ENCODE data around the gene TTLL5.
A peak's percentile ranks its signal among the peaks of the same experiment; 100 is the strongest.
"Not testable (repeated sequence)": the region's sequence is repeated elsewhere in the genome, so short reads cannot be mapped to it uniquely, and the experiment has no call there.

The TTLL5 gene

DNA sequence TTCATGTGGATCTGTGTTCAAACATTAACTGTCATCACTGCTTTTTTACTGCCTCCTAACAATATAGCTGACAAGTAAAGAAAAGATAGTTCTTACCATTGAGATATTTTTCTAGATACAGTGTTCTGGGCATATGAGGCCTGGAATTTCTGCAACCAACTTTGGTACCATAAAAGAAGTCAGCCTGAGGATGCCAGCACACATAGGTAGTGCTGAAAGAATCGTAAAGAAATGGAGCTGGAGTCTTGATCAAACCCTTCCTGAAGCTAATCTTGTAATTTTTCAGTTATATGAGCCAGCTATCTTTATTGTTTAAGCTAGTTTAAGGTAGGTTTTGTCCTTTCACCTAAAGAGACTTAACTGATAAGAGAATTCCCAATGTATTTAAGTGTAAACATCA lies 11.7 kb upstream of the TTLL5 start:
- DNase-seq, result no peak

DNA sequence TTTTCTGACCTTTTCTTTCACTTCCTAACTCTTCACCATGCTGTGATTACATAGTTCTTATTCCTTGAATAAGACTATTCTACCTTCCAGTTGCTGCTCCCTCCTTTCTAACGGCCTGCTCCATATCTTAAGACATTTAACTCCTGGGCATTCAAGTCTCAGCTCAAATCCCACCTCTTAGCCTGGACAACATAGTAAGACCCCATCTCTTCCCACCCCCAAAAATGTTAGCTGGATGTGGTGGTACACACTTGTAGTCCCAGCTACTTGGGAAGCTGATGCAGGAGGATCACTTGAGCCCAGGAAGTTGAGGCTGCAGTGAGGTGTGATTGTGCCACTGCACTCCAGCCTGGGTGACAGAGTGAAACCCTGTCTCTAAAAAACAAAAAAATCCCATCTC lies 11.3 kb upstream of the TTLL5 start:
- DNase-seq, result no peak

DNA sequence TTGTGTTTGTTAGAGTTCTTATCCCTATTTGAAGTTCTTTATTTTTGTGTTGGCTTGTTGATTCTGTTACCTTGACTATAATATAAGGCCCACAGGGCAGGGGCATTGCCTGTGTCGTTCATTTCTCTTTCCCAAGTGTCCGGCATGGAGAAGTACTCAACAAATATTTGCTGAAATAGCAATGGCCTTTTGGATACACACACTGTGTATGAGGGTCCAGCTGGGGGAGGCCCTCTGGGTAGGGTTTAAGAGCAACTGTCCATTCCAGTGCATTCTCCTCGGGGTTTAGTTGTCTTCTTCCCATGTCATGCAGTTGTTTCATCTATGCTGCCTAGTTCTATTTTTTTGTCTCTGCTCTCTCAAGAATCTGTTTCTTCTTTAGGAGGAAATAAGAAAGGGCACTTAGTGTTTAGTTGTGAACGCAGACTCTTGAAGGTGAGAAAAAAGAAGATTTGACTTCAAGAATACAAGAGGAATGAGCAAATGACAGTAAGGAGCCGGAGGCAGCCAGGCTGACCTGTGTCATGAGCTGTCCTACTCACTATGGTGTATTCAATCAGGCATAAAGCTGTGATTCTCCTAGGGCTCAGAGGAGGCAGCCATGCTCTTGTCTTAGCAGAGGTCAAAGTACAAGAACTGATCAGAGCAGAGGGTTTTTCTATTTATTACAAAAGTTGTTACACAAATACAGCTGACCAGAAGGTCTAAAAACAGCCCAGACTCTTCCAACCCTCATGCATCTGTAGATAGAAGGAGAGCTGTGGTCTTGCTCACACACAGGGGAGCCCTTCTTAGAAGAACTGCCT lies 10.6 kb upstream of the TTLL5 start:
- no peak for DNase-seq

DNA sequence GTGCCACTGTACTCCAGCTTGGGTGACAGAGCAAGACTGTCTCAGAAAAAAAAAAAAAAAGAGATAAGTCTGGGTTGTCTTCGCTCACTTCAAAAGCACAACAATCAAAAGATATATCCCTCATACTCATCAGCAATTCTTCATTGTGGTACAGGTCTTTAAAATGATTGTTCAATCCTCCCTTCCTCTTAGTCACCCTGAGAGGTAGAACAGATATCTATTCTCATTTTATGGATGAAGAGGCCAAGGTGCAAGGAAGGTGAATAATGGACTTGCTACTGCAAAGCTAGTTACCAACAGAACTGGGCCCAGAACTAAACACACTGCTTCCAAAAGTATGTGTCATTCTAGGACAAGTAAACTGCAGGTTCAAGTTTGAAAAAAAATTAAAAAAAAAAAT lies 7.5 kb upstream of the TTLL5 start:
- no peak for DNase-seq

DNA sequence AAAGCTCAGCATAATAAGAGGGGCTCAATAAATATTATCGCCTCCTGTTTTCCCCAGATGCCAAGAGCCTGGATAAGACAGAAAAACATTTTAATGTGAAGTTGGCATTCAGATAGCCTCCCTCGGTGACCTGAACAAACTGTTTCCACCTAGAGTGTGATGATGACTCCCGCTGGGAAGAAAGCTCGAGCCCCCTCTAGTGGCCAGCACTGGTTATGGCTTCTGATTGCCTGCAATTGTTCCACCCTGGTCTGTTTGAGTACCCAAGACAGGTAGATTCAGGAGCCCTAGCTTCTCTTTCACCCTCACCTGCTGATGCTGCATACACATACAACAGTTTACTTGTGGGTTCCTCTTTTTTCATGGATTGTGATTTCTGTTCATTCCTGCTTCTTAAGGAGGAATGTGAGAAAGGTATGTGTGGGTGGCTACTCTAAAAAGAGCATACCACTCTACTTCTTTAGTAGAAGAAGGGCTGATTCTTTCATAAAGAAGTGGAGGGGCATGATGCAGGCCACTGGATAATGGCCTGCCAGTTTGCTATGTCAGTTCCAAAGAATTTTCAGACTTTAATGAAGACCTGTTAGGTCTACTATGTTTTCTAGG lies 6.8 kb upstream of the TTLL5 start:
- peak; percentile 84 for DNase-seq

DNA sequence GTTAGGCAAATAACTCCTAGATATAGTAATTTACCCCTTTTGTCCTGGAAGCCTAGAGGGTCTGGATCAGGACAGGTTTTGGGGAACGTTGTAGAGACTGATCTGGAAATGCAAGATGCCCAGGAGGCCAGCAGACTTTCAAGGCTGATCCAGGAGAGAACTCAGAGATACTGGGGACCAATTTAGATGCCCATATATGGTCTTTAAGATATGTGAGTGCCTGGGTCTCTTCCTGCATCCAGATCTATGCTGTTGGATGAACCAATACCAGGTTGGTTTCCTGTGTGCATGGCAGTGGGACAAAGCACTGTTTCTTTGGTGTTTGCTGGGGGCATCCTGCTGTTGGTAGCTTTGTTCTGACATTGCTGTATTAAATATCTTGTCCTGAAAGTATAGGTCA lies 5.8 kb upstream of the TTLL5 start:
- no peak for DNase-seq

DNA sequence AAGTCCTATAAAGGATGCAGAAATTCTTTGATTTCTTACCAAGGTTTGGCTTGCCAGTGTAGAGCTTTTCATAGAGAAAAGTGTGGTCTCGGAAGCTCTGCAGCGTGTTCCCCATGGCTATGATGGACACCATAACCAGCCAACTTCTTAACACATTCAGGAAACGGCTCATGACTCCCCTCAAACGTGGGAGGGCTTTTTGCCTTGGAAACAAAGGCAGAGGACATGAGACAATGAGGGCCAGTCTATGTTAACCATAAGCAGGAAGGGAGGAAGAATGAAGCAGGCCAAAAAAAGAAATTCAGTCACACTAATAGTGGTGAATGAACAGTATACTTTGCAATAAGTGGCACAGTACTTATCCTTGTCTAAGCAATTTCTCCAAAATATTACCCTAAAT lies 3.7 kb upstream of the TTLL5 start:
- no peak for DNase-seq

DNA sequence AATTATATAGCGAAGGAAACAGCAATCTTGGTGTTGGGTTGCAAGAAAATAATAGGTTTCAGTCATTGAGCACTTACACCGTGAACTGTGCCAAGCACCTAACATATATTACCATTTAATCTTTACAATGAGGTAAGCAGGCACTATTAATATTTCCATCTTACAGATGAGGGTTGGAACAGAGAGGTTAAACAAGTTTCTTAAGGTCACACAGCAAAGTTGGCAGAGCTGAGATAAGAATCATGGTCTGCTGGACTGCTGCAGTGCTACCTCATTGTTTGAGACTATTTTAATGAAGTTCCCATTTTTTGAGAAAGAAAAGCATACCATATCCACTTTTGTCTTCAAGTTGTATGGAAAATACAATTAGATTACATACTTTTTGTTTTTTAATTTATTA lies 2.1 kb upstream of the TTLL5 start:
- DNase-seq, result no peak

DNA sequence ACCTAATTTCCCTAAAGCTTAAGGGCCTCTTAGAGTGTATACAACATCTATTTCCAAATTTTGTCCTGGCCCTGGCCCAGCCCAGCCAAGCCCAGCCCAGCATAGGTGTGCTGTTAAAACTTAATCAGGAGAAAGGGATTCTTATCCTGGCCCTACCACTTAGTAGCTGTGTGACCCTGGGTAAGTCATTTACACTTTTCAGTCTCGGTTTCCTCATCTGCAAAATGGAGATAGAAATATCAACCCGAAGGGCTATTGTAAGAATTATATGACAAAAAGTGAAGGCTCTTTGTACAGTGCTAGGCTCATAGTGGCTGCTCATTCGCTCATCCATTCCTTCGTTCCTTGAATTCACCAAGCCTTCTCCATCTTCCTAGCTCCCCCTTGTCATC lies 812 bp upstream of the TTLL5 start:
- DNase-seq, result peak; percentile 5

DNA sequence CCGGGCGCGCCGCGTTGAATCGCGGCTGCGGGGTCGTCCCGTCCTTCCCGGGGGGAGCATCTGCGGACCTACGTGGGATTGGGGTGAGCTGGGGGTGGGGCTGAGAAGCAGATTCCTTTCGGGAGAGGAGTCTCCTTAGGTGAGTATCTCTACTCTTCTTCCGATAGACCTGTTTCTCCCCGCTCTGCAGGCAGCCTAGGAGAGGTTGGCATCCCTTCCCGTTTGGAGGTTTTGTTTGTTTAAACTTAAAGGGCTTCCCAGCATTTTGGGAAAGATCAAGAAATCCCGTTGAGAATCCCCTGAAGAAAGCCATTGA lies 411 bp downstream of the TTLL5 start:
- DNase-seq, result no peak

DNA sequence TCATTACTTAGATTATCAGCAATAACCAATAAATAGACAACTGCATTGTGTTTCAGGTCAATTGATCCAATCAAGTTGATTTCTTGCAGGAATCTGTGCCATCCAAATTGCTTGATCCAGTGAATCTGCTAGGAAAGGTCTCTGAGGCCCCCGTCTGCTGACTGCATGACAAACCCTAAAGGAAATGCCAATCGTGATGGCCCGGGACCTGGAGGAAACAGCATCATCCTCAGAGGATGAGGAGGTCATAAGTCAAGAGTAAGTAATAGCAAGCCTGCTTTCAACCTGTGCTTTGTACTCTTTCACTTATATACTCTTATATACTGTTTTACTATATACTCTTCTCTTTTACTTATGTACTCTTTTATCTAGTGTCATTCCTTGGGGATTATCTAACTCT lies 1.9 kb downstream of the TTLL5 start:
- DNase-seq, result no peak

DNA sequence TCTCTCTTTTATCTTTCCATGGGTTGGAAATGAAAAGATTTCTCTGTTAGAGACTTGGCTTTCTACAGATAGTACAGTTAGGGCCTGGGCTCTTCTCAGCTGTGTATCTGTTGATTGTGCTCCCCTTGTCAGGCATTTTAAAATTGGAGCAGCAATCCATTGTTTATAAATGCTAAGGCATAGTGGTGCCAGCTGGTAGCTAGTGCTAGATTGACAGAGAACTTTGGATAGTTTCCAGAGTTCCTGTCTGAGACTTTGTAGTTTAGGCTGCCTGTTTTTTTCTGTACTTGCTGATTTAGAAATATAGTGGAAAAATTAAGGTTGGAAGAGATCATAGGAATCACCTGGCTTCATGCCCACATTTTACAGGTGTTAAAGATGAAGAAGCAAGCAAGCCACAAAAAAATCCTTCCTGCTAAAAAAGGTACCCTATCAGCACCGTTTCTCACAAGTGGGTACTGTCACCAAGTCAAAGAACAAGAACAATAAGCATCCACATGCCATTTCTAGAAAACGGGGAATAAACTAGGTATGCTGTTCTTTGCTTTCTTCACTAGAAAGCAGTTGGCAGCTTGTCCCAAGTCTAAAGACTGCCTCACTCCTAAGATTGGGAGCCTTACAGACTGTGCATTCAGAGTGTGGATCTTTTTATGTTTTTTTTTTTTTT lies 6.2 kb downstream of the TTLL5 start:
- DNase-seq, result no peak

DNA sequence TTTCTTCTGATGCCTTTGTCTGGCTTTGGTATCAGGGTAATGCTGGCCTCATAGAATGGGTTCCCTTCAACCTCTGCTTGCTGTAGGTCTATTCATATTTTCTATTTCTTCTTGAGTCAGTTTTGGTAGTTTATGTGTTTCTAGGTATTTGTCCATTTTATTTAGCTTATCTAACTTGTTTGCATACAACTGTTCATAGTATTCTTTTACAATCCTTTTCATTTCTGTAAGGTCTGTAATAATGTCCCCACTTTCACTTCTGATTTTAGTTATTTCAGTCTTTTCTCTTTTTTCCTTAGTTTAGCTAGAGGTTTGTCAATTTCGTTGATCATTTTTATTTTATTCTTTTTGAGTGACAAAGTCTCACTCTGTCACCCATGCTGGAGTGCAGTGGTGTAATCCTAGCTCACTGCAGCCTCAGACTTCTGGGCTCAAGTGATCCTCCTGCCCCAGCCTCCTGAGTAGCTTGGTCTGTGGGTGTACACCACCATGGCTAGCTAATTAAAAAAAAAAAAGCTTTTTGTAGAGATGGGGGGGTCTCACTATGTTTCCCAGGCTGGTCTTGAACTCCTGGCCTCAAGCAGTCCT lies 11.7 kb downstream of the TTLL5 start:
- DNase-seq, result no peak

DNA sequence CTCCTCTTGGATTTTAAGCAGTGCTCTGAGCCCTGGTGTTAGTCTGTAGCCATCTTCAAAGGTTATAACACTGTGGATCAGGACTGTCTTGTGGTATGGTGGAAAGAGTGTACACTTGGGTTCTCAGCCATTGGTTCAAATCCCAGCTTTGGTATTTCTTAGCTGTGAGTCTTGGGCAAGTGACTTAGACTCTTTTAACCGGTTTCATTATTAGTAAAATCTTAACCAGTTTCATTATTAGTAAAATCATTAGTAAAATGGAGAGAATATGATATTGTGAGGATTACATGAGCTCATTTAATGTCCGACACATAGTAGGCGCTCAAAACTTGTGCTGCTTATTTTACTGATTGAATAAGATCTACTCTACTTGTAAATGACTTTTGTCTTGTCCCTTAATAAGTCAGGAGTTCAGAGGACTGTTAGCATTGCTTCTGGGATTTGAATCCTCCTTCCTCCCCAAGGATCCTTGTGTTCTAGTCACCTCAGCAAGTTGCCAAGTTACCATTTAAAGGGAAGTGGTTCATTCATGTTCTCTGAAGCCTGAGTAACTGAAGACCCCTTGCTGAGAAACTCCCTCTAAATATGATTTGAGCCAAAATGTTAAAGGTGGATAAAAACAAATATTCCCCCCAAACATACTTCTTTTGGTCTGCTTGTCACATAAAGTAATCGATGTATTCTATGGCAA lies 12.4 kb downstream of the TTLL5 start:
- no peak for DNase-seq

DNA sequence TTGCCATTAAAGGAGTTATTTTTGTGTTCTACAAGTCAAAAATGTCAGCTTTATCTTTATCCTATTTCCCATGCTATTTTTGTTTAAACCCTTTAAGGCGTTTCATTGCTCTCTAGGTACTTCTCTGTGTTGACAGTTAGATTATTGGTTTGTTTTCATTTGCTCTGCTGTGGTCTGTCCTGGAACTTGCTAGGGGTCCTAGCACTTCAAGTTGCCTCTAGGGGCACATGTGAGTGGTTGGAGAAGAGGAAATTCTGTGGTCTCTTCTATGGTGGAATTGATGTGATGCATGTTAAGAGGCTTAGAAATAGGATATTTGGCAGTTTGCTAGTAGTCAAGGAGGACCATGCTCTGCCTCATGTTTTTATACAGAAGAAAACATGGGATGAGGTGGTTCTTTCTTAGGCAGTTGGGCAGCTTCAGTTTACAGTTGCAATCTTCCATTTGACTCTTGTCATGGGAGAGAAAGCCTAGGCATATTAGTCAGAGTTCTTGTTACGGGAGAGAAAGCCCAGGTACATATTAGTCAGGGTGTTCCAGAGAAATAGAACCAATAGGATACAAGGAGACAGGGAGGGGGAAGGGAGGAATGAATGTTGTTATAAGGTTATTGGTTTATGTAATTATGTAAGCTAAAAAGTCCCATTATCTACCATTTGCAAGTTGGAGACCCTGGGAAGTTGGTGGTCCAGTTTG lies 14.4 kb downstream of the TTLL5 start:
- DNase-seq, result no peak

DNA sequence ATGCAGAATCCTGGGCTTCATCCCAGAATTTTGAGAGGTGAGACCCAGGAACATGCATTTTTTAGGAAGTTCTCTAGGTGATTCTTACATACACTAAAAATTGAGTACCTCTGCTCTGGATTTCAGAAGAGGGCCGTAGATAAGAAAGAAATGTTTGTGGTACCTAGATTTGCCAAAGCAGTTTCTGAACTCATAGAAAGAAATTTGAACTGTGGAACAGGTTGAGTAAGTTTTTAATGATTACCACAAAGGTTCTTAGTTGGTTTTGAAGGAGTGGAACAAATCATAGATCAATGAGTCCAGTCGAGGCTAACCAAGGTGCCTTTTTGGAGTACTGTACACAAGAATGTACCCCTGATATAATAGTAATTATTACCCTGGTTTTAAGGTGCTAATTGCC lies 24.9 kb downstream of the TTLL5 start:
- no peak for DNase-seq

DNA sequence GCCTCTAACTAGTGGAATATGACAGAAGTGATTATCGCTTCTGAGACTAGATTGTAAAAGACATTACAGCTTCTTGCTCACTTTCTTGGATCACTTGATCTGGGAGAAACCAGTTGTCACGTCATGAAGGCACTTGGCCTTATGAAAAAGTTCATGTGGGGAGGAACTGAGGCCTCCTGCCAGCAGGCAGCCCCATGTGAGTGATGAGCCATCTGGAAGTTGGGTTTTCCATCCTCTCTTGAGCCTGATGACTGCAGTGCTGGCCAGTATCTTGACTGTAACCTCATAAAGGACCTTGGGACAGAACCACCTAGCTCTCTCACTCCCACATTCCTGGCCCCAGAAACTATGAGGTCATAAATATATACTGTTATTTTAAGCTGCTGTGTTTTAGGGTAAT lies 28.0 kb downstream of the TTLL5 start:
- DNase-seq, result no peak

DNA sequence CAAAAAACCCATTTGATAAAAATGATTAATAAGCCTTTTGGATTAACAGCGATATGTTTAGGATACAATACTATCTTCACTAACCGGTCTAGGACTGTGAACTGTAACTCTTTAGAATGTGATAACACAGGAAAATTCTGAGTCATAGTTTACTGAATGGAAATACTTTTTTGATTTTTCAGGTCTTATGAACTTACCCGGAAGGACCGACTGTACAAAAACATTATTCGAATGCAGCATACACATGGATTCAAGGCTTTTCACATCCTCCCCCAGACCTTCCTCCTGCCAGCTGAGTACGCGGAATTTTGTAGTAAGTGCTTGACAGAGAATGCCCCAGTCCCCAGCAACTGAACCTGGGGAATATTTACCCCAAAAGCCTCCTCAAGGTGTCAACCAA lies 29.0 kb downstream of the TTLL5 start:
- DNase-seq, result no peak

DNA sequence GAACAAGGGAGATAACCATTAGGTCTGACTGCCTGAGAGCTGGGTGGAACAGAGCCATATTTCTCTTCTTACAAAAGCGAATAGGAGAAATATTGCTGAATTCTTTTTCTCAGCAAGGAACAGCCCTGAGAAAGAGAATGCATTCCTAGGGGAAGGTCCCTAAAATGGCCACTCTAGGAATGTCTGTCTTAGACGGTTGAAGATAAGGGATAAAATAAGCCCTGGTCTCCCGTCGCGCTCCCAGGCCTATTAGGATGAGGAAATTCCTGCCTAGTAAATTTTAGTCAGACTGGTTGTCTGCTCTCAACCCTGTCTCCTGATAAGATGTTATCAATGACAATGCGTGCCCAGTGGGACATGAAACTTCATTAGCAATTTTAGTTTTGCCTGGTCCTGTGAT lies 34.0 kb downstream of the TTLL5 start:
- DNase-seq, result not testable (repeated sequence)

DNA sequence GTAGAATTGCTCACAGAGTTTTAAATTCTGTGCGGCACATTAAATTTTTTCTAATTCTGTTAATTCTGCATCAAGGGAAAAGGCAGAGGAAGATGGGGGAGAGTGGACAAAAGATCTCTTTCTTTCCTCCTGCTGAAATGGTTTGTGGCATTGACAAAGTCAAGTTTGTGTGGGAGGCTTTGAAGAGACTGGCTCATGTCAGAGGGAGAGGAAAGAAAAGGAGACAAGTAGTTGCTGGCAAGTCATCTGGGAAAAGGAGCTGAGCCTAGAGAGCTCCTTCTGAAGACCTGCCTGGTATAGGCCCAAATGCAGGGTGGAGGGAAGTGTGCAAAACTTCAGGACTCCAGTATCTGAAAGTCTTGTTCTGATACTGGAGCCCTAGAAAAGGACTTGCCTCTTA lies 36.3 kb downstream of the TTLL5 start:
- DNase-seq, result no peak

DNA sequence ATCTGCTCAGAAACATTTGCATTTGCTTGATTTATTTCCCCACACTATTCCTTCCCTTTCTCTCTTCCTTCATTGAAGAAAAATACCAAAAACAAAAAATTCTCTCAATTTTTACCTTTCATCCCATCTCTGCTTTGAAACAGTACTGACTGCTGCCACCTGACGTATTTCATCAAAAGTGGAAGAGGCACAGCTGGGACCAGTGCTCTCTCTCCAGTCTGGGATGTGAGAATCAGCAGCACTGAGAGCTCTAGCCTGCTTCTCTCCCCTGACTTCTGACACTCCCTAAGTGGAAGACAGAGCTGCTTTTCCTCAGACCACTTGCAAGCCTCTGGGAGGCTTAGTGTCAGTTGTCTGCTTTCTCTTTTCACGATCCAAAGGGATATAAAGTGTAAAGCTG lies 36.9 kb downstream of the TTLL5 start:
- DNase-seq, result no peak

DNA sequence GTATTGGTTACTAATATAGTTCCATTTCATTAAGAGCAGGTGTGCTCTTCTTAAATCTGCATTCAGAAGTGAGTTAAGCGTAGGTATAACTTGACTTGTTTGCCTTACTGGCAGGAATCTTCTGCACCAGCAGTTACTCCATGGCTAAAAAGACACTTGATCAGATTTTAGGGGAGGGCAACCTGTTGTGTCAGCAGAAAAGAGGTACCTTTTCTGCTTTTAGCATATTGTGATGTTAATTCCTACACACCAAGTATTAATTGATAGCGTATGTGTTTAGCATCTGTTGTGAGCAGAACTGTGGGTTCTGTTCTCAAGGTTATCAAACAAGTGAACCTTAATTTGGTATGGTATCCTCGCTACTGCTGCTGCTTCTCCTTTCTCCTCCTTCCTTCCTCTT lies 38.3 kb downstream of the TTLL5 start:
- DNase-seq, result no peak

DNA sequence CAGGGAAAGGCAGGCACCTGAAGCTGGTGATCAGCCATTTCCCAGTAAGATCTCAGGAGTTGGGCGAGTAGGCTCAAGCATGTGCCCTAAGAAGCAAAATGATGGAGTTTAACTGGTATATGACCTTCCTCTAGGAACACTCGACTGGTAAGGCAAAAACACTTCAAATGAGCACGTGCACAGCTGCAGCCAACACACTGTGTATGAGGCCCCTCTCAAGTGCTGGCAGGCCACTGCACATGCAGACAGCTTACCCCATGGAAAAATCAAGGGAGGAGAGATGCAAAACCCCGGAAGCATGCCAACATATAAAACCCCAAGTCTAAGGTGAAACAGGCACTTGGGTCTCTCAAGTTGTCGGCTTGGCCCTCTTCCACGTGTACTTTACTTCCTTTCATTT lies 39.2 kb downstream of the TTLL5 start:
- no peak for DNase-seq
